H1 (cell line): ENCODE results near the gene SH3BP2. TPM values are rescaled to one million over a fixed set of nuclear protein-coding genes. Genes with fewer than 3 reads are reported as not detected.
A peak's percentile ranks its signal among the peaks of the same experiment; 100 is the strongest.

Source experiments
- CTCF ChIA-PET: fragments of 300-600 bp; sonication (Branson Sonifier 250); formaldehyde crosslinking; loops from one replicate; lab custom pipeline; 2021; ENCODE audit not compliant: partially characterized antibody; lab: Charles Lee
- POLR2A ChIA-PET: fragments of 300-600 bp; sonication (Branson Sonifier 250); formaldehyde crosslinking; loops from one replicate; lab custom pipeline; 2021; ENCODE audit warnings: inconsistent platforms; ENCODE audit not compliant: partially characterized antibody; lab: Charles Lee
- DNase-seq, 2 experiments: peaks; one replicate each; pipeline versions ENCODE4 v3.0.0 to v3.0.0-alpha.2; 2010 to 2022; ENCODE audit warnings: low spot score in 2 of 2, low read depth in 1 of 2, mixed read lengths in 1 of 2
- FAIRE-seq: peaks from 2 replicates; lab custom pipeline; 2011; peaks lifted over from hg19 to GRCh38; lab: Jason Lieb, UNC
- H2AFZ ChIP-seq: 2 replicates; pipeline ENCODE4 v1.8.1; 2012; ENCODE audit warnings: low read length, inconsistent platforms
- H2AK5ac ChIP-seq: 2 replicates; pipeline ENCODE4 v1.6.1; 2013; ENCODE audit warnings: low read depth, low read length
- H2BK120ac ChIP-seq: replicated peaks from 2 replicates; pipeline ENCODE3; 2013; ENCODE audit warnings: low read depth, low read length, inconsistent platforms
- H2BK12ac ChIP-seq: 2 replicates; pipeline ENCODE4 v1.6.1; 2013; ENCODE audit warnings: low read depth, low read length
- H2BK15ac ChIP-seq: 2 replicates; pipeline ENCODE4 v1.6.1; 2013; ENCODE audit warnings: low read length
- H2BK20ac ChIP-seq: 2 replicates; pipeline ENCODE4 v1.6.1; 2013; ENCODE audit warnings: low read length
- H2BK5ac ChIP-seq: 2 replicates; pipeline ENCODE4 v1.6.1; 2013; ENCODE audit warnings: low read depth, low read length
- H3K14ac ChIP-seq: 2 replicates; pipeline ENCODE4 v1.6.1; 2013; ENCODE audit warnings: inconsistent platforms; ENCODE audit not compliant: insufficient read length
- H3K18ac ChIP-seq: 2 replicates; pipeline ENCODE4 v1.6.1; 2013; ENCODE audit warnings: low read length; ENCODE audit errors: extremely low read depth
- H3K23ac ChIP-seq: 2 replicates; pipeline ENCODE4 v1.6.1; 2013; ENCODE audit warnings: inconsistent platforms; ENCODE audit not compliant: insufficient read length
- H3K23me2 ChIP-seq: 2 replicates; pipeline ENCODE4 v1.6.1; 2013; ENCODE audit warnings: low read depth, low read length
- H3K27ac ChIP-seq: 2 replicates; pipeline ENCODE4 v1.6.1; 2011; ENCODE audit warnings: low read depth, low read length, inconsistent platforms
- H3K27me3 ChIP-seq, 4 experiments: replicated peaks in 1 of 4; 1 replicate in 1 of 4; 2 replicates in 3 of 4; pipeline versions ENCODE4 v1.6.1 to v1.8.1; 2011 to 2013; ENCODE audit warnings: low read length in 3 of 4, mild to moderate bottlenecking in 3 of 4, inconsistent platforms in 2 of 4, mixed read lengths in 2 of 4, moderate library complexity in 1 of 4; ENCODE audit not compliant: control insufficient read depth in 3 of 4, insufficient read depth in 3 of 4; ENCODE audit errors: extremely low read depth in 1 of 4
- H3K36me3 ChIP-seq, 4 experiments: 2 replicates each; pipeline versions ENCODE4 v1.6.1 to v1.8.1; 2011 to 2013; ENCODE audit warnings: mild to moderate bottlenecking in 4 of 4, low read length in 3 of 4, moderate library complexity in 2 of 4, control low read depth in 1 of 4, inconsistent platforms in 1 of 4; ENCODE audit not compliant: insufficient read depth in 4 of 4, control insufficient read depth in 2 of 4
- H3K4ac ChIP-seq: replicated peaks from 2 replicates; pipeline ENCODE3; 2013; ENCODE audit warnings: low read length, low read depth, mixed read lengths, inconsistent platforms; ENCODE audit not compliant: insufficient read length
- H3K4me1 ChIP-seq, 4 experiments: replicated peaks in 1 of 4; 1 replicate in 1 of 4; 2 replicates in 3 of 4; pipeline versions ENCODE4 v1.6.1 to v1.8.1; 2011 to 2013; ENCODE audit warnings: low read length in 3 of 4, inconsistent platforms in 2 of 4, mixed read lengths in 1 of 4; ENCODE audit not compliant: insufficient read depth in 4 of 4, control insufficient read depth in 3 of 4
- H3K4me2 ChIP-seq, 2 experiments: 2 replicates each; pipeline versions ENCODE4 v1.6.1 to v1.8.1; 2011 to 2013; ENCODE audit warnings: low read depth in 2 of 2, low read length in 2 of 2, control low read depth in 1 of 2, inconsistent platforms in 1 of 2, mild to moderate bottlenecking in 1 of 2; ENCODE audit not compliant: insufficient read depth in 1 of 2
- H3K4me3 ChIP-seq, 4 experiments: fragments of 200-600, 300-600 bp in 1 of 4; sonication (generic), shearing (Covaris generic), sonication (Bioruptor Twin) in 1 of 4; 2 replicates each; pipeline versions ENCODE4 v1.5.1 to v1.8.1; 2011 to 2016; ENCODE audit warnings: low read length in 4 of 4, low read depth in 3 of 4, control low read depth in 2 of 4, inconsistent platforms in 2 of 4, mild to moderate bottlenecking in 2 of 4, mixed read lengths in 1 of 4, moderate library complexity in 1 of 4; ENCODE audit not compliant: insufficient read depth in 2 of 4; ENCODE audit errors: extremely low read depth in 1 of 4
- H3K56ac ChIP-seq: replicated peaks from 2 replicates; pipeline ENCODE3; 2013; ENCODE audit warnings: low read depth, mild to moderate bottlenecking, mixed read lengths, low read length, inconsistent platforms; ENCODE audit not compliant: insufficient read length
- H3K79me1 ChIP-seq: 2 replicates; pipeline ENCODE4 v1.6.1; 2013; ENCODE audit warnings: low read depth, low read length, control low read depth
- H3K79me2 ChIP-seq, 2 experiments: 2 replicates each; pipeline versions ENCODE4 v1.6.1 to v1.8.1; 2012 to 2013; ENCODE audit warnings: low read length in 2 of 2, mild to moderate bottlenecking in 2 of 2, inconsistent platforms in 1 of 2; ENCODE audit not compliant: insufficient read depth in 2 of 2, control insufficient read depth in 1 of 2
- H3K9ac ChIP-seq, 4 experiments: replicated peaks in 1 of 4; 1 replicate in 1 of 4; 2 replicates in 3 of 4; pipeline versions ENCODE4 v1.6.1 to v1.8.1; 2011 to 2013; ENCODE audit warnings: low read depth in 3 of 4, low read length in 3 of 4, control low read depth in 2 of 4, mild to moderate bottlenecking in 2 of 4, moderate library complexity in 2 of 4, inconsistent platforms in 1 of 4; ENCODE audit errors: extremely low read depth in 1 of 4
- H3K9me3 ChIP-seq, 2 experiments: 2 replicates each; pipeline versions ENCODE4 v1.6.1 to v1.8.1; 2012 to 2013; ENCODE audit warnings: mild to moderate bottlenecking in 2 of 2, moderate library complexity in 2 of 2, control low read depth in 1 of 2, inconsistent platforms in 1 of 2, low read depth in 1 of 2, low read length in 1 of 2, mixed read lengths in 1 of 2; ENCODE audit not compliant: insufficient read depth in 2 of 2
- H4K20me1 ChIP-seq, 2 experiments: replicated peaks in 1 of 2; 2 replicates each; pipeline versions ENCODE3 to v1.8.1; 2011 to 2013; ENCODE audit warnings: inconsistent platforms in 2 of 2, low read length in 2 of 2, mild to moderate bottlenecking in 1 of 2; ENCODE audit not compliant: insufficient read depth in 2 of 2, control insufficient read depth in 1 of 2
- H4K5ac ChIP-seq: 2 replicates; pipeline ENCODE4 v1.6.1; 2013; ENCODE audit warnings: low read length, low read depth, mixed read lengths, inconsistent platforms; ENCODE audit not compliant: insufficient read length
- H4K8ac ChIP-seq: 2 replicates; pipeline ENCODE4 v1.8.0; 2013; ENCODE audit warnings: mild to moderate bottlenecking, moderate library complexity, low read length, inconsistent platforms; ENCODE audit not compliant: insufficient read depth; ENCODE audit errors: extremely low read depth
- H4K91ac ChIP-seq: replicated peaks from 2 replicates; pipeline ENCODE3; 2013; ENCODE audit warnings: low read length, mixed read lengths, inconsistent platforms; ENCODE audit not compliant: insufficient read length
- BACH1 ChIP-seq: IDR thresholded peaks from 2 replicates; pipeline ENCODE4 v1.6.1; 2012; ENCODE audit warnings: low read length, improper control_type of control experiment
- CEBPB ChIP-seq: IDR thresholded peaks from 2 replicates; pipeline ENCODE4 v1.6.1; 2012; ENCODE audit warnings: low read depth, low read length
- CTBP2 ChIP-seq: IDR thresholded peaks from 2 replicates; pipeline ENCODE4 v1.7.0; 2011; ENCODE audit warnings: borderline replicate concordance, mild to moderate bottlenecking, moderate library complexity, mixed read lengths, low read length; ENCODE audit not compliant: insufficient read depth, insufficient read length
- GABPA ChIP-seq: IDR thresholded peaks from 2 replicates; pipeline ENCODE4 v1.6.1; 2011; ENCODE audit warnings: mild to moderate bottlenecking, low read length, moderate library complexity, borderline replicate concordance; ENCODE audit not compliant: insufficient read depth
- HDAC2 ChIP-seq, 2 experiments: fragments of 300-600 bp in 1 of 2; sonication (generic) in 1 of 2; IDR thresholded peaks; 2 replicates each; pipeline ENCODE4 v1.6.1; 2011 to 2012; ENCODE audit warnings: low read depth in 2 of 2, low read length in 2 of 2, mild to moderate bottlenecking in 2 of 2, moderate library complexity in 2 of 2, borderline replicate concordance in 1 of 2, inconsistent platforms in 1 of 2
- KDM4A ChIP-seq: IDR thresholded peaks from one replicate; pipeline ENCODE4 v1.7.1; 2012; ENCODE audit warnings: low read depth, mild to moderate bottlenecking, moderate library complexity, low read length, inconsistent platforms; ENCODE audit not compliant: severe bottlenecking
- RXRA ChIP-seq: IDR thresholded peaks from 2 replicates; pipeline ENCODE4 v1.6.1; 2011; ENCODE audit warnings: low read depth, mild to moderate bottlenecking, low read length, moderate library complexity; ENCODE audit not compliant: insufficient read depth
- SP2 ChIP-seq: IDR thresholded peaks from 2 replicates; pipeline ENCODE4 v1.6.1; 2012; ENCODE audit warnings: mild to moderate bottlenecking, low read length, inconsistent platforms
- SUZ12 ChIP-seq: fragments of 200-600 bp; sonication (generic); IDR thresholded peaks from 2 replicates; pipeline ENCODE4 v1.6.1; 2012; ENCODE audit warnings: mild to moderate bottlenecking, inconsistent platforms, low read length, moderate library complexity, mixed read lengths
- TAF1 ChIP-seq: IDR thresholded peaks from 2 replicates; pipeline ENCODE4 v1.6.1; 2011; ENCODE audit warnings: mild to moderate bottlenecking, low read depth, low read length
- TCF12 ChIP-seq: IDR thresholded peaks from 2 replicates; pipeline ENCODE4 v1.6.1; 2011; ENCODE audit warnings: low read depth, mild to moderate bottlenecking, low read length
- TEAD4 ChIP-seq: IDR thresholded peaks from 2 replicates; pipeline ENCODE4 v1.6.1; 2012; ENCODE audit warnings: low read depth, low read length, inconsistent platforms, mixed read lengths
- USF2 ChIP-seq: IDR thresholded peaks from 2 replicates; pipeline ENCODE4 v1.6.1; 2011; ENCODE audit warnings: low read length, improper control_type of control experiment
- WGBS, 2 experiments: shearing (Covaris generic) in 1 of 2; methylation state at CpG; one replicate each; pipeline versions ENCODE4 v1.1.6 to v1.1.7; 2013 to 2015; ENCODE audit warnings: low lambda C conversion rate in 2 of 2, mixed read lengths in 2 of 2, inconsistent platforms in 1 of 2, low coverage in 1 of 2, missing lambda C conversion rate in 1 of 2; ENCODE audit not compliant: insufficient replicate concordance in 2 of 2, insufficient coverage in 1 of 2, insufficient read length in 1 of 2; ENCODE audit errors: extremely low coverage in 1 of 2, missing lambda C conversion rate in 1 of 2; 5-methylcytosine and 5-hydroxymethylcytosine counted together
- polyA plus RNA-seq, 7 experiments: library from polyadenylated mRNA; depleted of rRNA in 3 of 7; stranded (reverse) in 5 of 7; unstranded in 2 of 7; fragments of >200 nt in 5 of 7; fragments of 200-250 nt in 2 of 7; gene quantifications; 1 replicate in 5 of 7; 2 replicates in 1 of 7; 4 replicates in 1 of 7; pipeline versions ENCODE4 v1.2.1 to v1.2.3, GENCODE V29; 2011 to 2013; ENCODE audit warnings: missing spikeins in 2 of 7, mixed read lengths in 2 of 7
- total RNA-seq: library from RNA; stranded (reverse); fragmentation: NEBNext Ultra II Directional; extraction: Animal tissue kit (Norgen Biotek cat#: 25700); gene quantifications from 2 replicates; pipeline ENCODE4 v1.2.1, GENCODE V29; 2021

The SH3BP2 gene
- total and polyA plus RNA-seq, 2 of the 8 experiments (the other 6 are each of a cell fraction or from before 2014, with no cell fraction given): 27.4 to 31.4 TPM

GRCh38 chr4:2771264-2771663 is 21.6 kb upstream of the SH3BP2 start:
- POLR2A ChIA-PET: interaction anchor here (0.9 to 1.4 kb wide), 2 partner anchors 10 to 47 kb away, joined by 3 read pairs; no protein-coding TSS in a partner anchor
- H2BK120ac ChIP-seq: no peak overlapping the region
- peak overlapping the region; percentile 26; the same call in 1 of the 2 replicates for H2BK20ac ChIP-seq
- no peaks in the 10 kb centered on the region for H3K27me3 ChIP-seq
- 89% methylated on average over 3 of the region's 3 CpGs; no CpG with 5 or more reads in 1 of the 2 experiments for WGBS, 2 experiments
- no peak overlapping the region; the same call in 1 of the 2 replicates for H2BK5ac ChIP-seq
- H2BK15ac ChIP-seq: no peak overlapping the region
- no peak overlapping the region for H3K56ac ChIP-seq
- H3K23ac ChIP-seq: no peak overlapping the region
- DNase-seq (no peak), FAIRE-seq (no peak)
- no peaks in the 10 kb centered on the region for H3K23me2 ChIP-seq
- H2AFZ ChIP-seq: no peak overlapping the region
- H3K4me3 ChIP-seq: no peak overlapping the region
- no peaks in the 10 kb centered on the region for H3K79me1 ChIP-seq
- H2BK12ac ChIP-seq: no peak overlapping the region; the same call in 1 of the 2 replicates
- H4K8ac ChIP-seq: no peak overlapping the region
- peaks cover 0 to 7% (median 6%) of the 10 kb centered on the region in 4 experiments; a peak in 6 of 7 replicates for H3K4me1 ChIP-seq
- H4K5ac ChIP-seq: no peak overlapping the region
- no peaks in the 10 kb centered on the region; a peak in 1 of 4 replicates for H3K9me3 ChIP-seq
- H3K36me3 ChIP-seq: no peaks in the 10 kb centered on the region
- no peak overlapping the region for H3K9ac ChIP-seq
- H2AK5ac ChIP-seq: no peak overlapping the region
- H3K4me2 ChIP-seq: no peak overlapping the region
- no peaks in the 10 kb centered on the region for H3K79me2 ChIP-seq
- CTCF ChIA-PET: interaction anchor here (1.3 to 1.6 kb wide), 4 partner anchors 9 to 183 kb away, joined by 4 to 6 read pairs (median 4); no protein-coding TSS in a partner anchor
- no peaks in the 10 kb centered on the region for H4K20me1 ChIP-seq
- H3K14ac ChIP-seq: no peak overlapping the region
- H3K18ac ChIP-seq: no peak overlapping the region
- H4K91ac ChIP-seq: no peak overlapping the region
- no peak overlapping the region for H3K27ac ChIP-seq
- no peak overlapping the region for H3K4ac ChIP-seq
- TF ChIP-seq USF2 (no peak), KDM4A (no peak), BACH1 (no peak), TAF1 (no peak), HDAC2 (IDR thresholded peaks at IDR 0.05; ENCODE audit: borderline replicate concordance in 1 of 2, low read depth in 2 of 2, low read length in 2 of 2) (no peak), SUZ12 (no peak), SP2 (no peak), TEAD4 (no peak), GABPA (no peak), CEBPB (no peak), CTBP2 (no peak), RXRA (no peak), TCF12 (no peak)
